Activated naive CD4-positive, alpha-beta T cell treated with anti-CD3 and anti-CD28 coated beads, Interleukin-2, amount 50 U/mL, for 16 hours (primary cell): ENCODE measurements around the gene SLC2A14.
"Not testable (repeated sequence)": the region's sequence is repeated elsewhere in the genome, so short reads cannot be mapped to it uniquely, and the experiment has no call there.

Source experiments
- DNase-seq: peaks from one replicate; pipeline ENCODE4 v3.0.0-alpha.2; 2020

SLC2A14 gene

DNA sequence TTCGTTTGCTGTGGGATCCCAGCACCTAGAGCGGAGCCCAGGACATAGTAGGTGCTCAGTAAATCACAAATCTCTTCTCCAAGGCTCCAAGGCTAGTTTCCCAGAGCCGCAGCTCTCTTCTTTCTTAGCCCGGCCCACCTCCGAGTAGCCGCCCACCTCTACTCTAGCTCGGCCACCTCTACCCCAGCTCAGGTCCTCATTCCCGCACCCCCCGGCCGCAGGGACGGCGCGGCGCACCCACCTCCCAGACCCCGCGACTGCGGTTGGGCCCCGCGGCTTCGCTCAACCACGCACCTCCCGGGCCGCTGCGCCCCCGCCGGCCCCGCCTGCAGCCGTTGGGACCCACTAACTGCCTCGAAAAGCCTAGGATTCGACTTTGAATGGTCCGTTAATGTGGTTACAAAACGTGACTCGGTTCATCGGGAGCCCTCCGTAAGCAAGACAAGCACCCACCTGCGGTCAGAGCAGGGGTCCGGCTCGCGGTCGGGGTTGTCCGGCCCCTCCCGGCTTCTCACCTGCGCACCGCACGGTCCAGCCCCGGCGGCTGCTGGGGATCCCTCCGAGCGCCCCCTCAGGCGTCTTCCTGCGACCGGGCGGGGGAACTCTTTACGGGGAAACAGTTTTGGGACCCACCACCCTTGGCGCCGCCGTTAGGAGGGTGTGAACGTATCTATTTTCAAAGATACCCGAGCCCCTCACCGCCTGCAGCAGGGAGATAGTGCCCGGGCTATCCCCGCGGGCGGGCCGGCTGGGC, at the start of gene SLC2A14:
Gene SLC2A14 (minus strand): TSS at position 350 of the 754 bp plus-strand sequence. CDS start 3,035 bp downstream, outside the sequence.
- DNase-seq: no peak

DNA sequence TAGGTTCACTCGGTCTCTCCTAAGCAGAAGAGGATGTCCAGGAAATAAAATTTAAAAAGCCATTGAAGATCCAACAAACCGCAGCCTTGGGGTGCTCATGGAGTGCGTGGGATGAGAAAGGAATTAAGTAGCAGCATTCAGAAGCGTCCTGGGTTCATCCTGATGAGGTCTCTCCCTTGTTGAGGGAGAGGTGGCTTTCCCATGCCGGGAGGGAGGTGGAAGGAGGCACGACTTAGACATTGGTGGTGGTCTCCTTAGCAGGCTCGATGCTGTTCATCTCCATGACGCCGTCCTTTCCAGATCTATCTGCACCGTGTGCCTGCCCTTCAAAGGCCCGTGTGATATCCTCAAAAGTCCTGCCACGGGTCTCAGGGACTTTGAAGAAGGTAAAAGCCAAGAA, 48.5 kb upstream of the SLC2A14 start:
- not testable (repeated sequence) for DNase-seq

DNA sequence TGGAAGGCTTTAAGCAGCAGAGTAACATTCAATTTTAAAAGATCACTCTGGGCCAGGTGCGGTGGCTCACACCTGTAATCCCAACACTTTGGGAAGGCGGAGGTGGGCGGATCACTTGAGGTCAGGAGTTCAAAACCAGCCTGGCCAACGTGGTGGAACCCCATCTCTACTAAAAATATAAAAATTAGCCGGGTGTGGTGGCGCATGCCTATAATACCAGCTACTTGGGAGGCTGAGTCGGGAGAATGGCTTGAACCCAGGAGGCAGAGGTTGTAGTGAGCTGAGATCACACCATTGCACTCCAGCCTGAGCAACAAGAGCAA, 45.5 kb upstream of the SLC2A14 start:
- not testable (repeated sequence) for DNase-seq

DNA sequence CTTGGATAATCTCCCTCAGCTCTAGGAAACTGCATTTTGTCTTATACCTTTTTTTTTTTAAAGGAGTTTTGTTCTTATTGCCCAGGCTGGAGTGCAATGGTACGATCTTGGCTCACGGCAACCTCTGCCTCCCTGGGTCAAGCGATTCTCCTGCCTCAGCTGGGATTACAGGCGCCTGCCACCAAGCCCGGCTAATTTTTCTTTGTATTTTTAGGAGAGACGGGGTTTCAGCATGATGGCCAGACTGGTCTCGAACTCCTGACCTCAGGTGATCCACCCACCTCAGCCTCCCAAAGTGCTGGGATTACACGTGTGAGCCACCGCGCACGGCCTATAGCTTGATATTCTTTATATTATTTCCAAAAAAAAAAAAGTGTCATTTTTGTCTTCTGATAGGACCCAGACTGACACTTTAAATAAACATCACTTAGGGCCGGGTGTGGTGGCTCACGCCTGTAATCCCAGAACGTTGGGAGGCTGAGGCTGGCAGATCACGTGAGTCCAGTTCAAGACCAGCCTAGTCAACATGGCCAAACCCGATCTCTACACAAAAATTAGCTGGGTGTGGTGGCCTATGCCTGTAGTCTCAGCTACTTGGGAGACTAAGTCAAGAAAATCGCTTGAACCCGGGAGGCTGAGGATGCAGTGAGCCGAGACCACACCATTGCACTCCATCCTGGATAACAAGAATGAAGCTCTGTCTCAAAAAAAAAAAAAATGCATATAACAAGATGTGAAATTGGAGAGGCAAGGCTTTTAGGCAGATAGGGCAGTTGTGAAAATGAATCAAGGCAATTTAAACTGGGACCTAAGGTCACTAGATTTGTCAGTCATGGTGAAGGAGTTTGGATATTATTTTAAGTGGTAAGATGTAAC, 44.9 kb upstream of the SLC2A14 start:
- DNase-seq: no peak

DNA sequence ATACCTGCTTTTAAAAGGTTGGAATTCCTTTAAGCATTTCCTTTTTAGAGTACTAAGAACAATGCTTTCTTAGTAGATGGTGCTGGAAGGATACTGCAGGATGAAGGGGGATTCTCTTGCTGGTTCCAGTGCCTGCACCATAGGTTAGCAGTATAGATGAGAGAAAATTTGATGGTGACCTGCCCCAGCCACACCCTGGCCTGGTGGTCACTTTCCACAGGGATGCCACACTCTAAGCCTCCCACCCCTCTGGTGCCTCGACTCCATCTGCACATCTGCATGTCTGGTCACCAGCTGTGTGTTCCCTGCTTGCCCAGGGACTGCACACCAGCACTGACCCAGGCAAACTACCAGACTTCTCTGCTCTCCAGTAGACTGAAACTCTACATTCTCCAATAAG, 44.2 kb upstream of the SLC2A14 start:
- no peak for DNase-seq

DNA sequence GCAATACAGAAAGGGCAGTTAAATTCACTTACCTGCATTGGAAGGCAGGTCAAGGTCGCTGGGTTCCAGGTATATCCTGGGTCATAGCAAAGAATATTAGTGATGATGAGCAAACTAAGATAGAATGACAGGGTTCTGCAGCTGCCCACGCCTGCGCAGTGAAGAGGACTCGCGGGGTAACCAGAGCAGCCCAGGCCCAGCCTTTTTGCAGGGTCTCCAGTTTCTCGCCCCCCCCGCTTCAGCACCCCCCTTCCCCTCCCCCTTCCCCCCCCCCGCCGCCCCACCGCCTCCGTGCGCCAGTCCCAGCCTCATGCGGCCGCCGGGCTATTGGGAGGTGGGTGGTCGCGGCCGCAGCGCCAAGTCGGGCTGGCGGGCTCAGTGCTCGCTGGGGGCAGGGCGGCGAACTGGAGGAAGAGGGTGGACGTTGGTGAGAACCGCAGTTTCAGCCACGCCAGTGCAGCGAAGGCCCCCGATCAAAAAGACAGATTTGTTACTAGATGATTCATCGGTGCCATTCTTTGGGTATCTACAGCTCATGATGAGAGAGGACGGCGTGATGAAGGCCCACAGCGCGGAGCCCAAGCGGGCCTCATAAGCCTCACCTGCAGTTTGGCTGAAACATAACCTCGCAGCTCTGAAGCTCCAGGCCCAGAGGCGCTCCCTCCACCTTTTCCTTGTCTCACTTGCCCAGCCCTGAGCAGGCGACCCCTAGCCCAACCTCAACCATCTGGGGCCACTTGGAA, 43.1 kb upstream of the SLC2A14 start:
- no peak for DNase-seq

DNA sequence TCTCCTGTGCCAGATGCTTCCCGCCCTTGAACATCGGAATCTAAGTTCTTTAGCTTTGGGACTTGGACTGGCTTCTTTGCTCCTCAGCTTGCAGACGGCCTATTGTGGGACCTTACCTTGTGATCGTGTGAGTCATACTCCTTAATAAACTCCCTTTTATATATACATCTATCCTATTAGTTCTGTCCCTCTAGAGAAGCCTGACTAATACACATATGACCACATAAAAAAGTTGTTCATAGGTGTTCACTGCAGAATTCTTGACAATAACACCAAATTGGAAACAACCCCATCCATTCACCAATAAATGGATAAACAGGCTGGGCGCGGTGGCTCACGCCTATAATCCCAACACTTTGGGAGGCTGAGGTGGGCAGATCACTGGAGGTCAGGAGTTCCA, 37.4 kb upstream of the SLC2A14 start:
- DNase-seq: not testable (repeated sequence)

DNA sequence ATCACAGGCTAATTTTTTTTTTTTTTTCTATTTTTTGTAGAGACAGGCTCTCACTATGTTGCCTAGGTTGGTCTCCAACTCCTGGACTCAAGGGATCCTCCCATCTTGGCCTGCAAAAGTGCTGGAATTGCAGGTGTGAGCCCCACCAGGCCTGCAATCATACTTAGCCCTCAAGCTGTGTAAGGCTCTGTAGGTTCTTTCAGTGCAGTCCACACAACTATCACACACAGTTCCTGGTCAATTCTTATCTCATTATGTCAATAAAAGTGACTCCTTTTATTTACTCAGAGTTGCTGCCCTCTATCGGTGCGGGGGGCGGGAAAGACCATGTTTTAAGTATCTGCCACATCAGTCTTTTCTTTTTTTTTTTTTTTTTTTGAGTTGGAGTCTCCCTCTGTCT, 34.3 kb upstream of the SLC2A14 start:
- no peak for DNase-seq

DNA sequence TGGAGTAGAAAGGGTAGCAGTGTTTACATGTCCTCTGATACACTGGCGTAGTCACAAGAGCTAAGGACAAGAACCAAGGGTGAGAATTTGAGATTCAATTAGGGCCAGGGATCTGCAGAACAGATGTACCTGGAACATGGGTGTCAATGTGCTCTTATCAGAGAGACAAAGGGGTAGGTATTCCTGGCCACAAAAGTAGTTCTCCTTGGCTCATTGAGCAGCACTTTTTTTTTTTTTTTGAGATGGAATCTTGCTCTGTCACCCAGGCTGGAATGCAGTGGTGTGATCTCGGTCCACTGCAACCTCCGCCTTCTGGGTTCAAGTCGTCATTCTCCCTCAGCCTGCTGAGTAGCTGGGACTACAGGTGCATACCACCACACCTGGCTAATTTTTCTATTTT, 33.6 kb upstream of the SLC2A14 start:
- DNase-seq: not testable (repeated sequence)

DNA sequence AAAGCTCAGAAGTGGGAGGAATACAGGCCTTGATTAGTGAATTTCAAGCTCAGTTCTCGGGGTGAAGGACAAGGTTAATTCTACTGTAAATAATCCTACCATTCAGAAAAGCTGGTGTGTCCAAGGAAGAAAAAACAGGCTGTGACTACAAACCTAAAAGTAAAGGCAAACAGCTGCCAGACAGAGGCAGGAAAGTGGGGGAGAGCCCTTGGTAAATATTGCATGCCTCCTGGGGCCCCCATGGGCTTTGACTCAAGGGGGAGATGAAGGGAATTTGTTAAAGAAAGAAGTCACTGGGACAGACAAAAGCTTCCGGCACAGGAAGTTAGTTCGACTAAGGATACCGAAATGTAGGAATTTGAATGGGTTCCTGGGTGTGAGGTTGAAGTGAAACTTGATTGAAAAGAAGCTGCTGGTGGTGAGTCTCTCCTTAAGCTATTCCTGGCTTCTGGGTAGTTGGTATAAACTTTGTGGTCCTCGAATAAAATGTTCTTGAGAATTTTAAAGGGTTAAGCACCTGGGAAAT, 32.9 kb upstream of the SLC2A14 start:
- not testable (repeated sequence) for DNase-seq

DNA sequence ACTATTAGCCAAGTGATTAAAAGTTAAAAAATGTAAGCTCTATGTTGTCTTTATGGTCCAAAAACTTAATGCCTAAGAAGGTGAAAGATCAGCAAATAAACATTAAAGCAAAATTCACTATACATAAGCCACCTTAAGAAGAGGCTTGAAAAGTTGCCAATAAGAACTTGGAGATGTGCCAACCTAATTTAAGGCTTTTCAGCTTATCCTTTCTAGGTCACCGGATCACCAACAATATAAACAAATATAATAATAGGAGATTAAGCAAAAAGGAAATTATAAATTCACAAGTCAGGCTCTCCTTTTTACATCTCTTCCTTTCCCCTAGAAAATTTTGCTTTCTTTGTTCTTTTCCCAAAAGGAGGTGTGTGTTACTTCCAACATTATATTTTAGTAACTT, 32.4 kb upstream of the SLC2A14 start:
- DNase-seq: no peak

DNA sequence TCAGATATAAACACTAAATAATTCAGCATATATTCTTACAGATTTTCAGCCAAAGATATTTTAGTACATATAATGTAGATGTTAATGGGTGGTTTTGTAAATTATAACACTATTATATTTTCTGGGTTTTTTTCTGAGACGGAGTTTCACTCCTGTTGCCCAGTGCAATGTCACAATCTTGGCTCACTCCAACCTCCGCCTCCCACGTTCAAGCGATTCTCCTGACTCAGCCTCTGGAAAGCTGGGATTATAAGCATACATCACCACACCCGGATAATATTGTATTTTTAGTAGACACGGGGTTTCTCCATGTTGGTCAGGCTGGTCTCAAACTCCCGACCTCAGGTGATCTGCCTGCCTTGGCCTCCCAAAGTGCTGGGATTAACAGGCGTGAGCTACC, 29.7 kb upstream of the SLC2A14 start:
- not testable (repeated sequence) for DNase-seq

DNA sequence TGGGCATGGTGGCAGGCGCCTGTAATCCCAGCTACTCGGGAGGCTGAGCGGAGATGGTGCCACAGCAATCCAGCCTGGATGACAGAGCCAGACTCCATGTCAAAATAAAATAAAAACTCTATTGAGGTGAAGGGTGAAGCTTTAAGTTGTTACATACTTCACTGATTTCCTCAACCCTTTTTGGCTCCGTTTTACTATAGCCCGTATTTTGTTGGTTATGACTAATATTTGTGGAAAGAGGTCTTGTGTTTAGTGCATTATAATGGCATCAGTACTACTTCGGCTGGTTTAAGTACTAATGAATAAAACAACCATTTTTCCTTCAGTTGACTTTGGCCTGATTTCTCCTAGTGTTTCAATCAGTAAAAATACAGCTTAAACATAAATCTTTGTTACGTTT, 27.0 kb upstream of the SLC2A14 start:
- DNase-seq: no peak

DNA sequence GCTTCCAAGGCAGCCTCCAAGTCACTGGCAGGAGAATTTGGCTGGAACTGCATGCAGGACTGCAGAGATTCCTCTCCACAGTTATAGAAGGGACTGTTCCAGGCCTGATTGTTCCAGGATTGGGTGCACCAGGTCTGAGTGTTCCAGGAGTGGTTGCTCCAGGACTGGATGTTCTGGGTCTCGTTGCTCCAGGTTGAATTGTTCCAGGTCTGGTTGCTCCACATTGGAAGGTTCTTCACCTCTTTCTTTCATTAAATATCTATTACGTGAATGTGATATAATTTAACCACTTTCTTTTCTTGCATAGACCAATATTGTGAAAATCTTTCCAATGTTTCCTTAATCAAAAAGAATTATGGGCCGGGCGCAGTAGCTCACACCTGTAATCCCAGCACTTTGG, 24.0 kb upstream of the SLC2A14 start:
- not testable (repeated sequence) for DNase-seq

DNA sequence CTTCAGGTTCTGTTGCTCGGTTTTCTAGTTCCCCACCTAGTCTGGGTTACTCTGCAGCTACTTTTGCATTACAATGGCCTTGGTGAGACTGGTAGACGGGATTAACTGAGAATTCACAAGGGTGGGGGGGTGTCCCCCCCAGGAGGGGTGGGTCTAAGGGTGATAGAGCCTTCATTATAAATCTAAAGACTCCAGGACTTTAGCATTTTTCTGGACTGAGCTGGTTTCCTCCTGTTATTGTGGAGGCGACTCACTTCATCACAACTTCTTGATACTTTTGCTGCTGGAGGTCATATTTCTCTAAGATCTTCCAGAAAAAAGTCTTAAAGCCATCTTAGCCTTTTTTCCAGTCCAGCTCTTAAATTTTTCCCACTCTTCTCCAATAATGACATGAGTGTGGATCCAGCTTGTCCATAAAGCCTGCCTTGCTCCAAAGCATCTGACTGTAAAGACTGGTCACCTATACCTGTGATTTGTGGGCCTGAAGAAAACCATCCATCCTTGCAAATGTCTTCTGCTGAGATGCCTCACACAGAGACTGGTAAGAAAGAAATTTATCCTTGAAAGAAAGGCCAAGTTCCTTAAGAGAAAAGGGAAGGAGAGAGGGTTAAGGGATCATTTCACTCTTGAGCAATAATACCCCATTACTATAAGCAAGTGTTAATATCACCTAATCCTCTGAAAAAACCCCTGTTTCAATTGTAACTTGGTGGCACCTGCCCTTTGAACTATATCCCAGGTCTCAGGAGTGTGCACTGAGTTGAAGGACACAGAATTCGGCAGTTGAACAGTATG, 19.7 kb upstream of the SLC2A14 start:
- DNase-seq: no peak

DNA sequence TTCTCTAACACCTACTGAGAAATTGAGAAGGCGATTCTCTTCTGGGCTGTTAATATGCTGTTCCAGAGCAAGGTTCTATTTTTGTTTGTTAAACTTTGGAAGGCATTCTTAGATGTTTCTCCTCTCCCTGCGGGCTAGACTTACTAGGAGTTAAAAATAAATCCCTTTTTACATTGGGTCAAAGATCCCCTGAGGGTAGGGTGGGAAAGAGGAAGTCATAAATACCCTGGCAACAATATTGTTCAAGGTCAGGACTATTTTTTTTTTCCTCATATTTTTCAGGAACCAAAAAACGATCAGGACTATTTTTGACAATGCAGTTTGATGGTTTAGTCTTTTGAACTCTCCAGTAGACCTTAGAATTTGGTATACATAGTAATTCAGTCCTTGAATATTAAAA, 12.0 kb upstream of the SLC2A14 start:
- no peak for DNase-seq

DNA sequence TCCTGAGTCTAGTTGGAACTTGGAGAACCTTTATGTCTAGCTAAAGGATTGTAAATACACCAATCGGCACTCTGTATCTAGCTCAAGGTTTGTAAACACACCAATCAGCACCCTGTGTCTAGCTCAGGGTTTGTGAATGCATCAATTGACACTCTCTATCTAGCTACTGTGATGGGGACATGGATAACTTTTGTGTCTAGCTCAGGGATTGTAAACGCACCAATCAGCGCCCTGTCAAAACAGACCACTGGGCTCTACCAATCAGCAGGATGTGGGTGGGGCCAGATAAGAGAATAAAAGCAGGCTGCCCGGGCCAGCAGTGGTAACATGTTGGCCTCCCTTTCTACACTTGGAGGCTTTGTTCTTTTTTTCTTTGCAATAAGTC, 9.0 kb upstream of the SLC2A14 start:
- not testable (repeated sequence) for DNase-seq

DNA sequence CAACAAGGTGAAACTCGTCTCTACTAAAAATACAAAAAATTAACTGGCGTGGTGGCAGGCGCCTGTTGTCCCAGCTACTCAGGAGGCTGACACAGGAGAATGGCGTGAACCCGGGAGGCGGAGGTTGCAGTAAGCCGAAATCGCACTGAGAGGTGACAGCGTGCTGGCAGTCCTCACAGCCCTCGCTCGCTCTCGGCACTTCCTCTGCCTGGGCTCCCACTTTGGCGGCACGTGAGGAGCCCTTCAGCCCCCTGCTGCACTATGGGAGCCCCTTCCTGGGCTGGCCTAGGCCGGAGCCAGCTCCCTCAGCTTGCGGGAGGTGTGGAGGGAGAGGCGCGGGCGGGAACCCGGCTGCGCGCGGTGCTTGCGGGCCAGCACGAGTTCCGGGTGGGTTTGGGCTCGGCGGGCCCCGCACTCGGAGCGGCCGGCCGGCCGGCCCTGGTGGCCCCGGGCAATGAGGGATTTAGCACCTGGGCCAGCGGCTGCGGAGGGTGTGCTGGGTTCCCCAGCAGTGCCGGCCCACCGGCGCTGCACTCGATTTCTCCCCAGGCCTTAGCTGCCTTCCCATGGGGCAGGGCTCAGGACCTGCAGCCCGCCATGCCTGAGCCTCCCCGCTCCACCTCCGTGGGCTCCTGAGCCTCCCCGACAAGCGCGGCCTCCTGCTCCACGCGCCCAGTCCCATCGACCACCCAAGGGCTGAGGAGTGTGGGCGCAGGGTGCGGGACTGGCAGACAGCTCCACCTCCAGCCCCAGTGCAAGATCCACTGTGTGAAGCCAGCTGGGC, 8.4 kb upstream of the SLC2A14 start:
- not testable (repeated sequence) for DNase-seq

DNA sequence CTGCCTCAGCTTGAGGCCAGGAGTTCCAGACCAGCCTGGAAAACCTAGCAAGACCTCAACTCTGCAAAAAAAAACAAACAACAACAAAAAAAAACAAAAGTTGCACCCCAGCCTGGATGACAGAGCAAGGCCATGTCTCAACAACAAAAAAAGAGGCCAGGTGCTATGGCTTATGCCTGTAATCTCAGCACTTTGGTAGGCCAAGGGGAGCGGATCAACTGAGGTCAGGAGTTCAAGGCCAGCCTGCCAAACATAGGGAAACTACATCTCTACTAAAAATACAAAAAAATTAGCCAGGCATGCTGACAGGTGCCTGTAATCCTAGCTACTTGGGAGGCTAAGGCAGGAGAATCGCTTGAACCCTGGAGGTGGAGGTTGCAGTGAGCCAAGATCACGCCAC, 6.5 kb upstream of the SLC2A14 start:
- no peak for DNase-seq

DNA sequence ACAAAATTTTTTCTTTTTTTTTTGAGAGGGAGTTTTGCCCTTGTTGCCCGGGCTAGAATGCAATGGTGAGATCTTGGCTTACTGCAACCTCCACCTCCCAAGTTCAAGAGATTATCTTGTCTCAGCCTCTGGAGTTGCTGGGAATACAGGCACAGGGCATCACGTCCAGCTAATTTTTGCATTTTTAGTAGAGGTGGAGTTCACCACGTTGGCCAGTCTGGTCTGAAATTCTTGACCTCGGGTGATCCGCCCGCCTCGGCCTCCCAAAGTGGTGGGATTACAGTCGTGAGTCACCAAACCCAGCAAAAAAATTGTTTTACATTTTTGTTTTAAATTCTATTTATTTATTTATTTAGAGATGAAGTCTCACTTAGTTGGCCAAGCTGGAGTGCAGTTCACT, 4.7 kb upstream of the SLC2A14 start:
- no peak for DNase-seq

DNA sequence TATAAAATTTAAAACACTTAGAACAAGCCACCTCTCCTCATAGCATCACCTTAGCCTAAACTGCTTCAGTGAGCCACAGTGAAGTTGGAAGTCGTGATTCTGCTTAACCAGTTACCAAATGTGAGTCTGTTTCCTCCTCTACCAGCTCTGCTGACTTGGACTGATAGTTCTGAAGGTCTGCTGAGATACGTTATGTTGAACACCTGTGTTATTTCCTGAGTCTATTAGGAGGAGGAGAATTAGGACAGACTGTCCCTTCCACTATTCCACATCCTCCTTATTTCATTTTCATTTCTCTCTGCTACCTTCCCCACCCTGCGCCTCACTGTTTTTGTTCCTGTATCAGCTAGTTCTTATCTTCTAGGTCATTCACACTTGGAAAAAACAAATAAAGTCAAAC, 2.4 kb downstream of the SLC2A14 start:
- DNase-seq: no peak

DNA sequence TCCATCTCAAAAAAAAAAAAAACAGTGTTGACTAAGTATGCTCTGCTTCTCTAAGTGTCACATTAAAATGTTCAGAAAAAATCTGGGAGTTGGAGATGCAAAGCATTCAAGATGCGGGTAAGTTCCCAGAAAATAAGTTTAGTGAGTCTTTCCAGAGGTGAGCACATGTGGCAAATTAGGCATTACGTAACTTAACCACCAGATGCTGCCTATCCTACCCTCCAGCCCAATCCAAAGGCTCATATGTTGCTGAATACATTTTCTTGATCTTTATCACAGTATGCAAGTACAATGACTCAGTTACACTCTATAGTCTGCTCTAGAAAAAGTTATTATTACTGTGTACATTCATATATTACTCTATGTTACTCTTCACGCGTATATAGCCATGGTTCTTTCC, 3.6 kb downstream of the SLC2A14 start:
- DNase-seq: no peak
